RPMI8226 (cell line): Measurements from ENCODE around the gene TTBK2.
"Not testable (repeated sequence)": the region's sequence is repeated elsewhere in the genome, so short reads cannot be mapped to it uniquely, and the experiment has no call there.

Experiments used
- DNase-seq: peaks from one replicate; pipeline ENCODE4 v3.0.0-alpha.2; 2015

The TTBK2 gene

DNA sequence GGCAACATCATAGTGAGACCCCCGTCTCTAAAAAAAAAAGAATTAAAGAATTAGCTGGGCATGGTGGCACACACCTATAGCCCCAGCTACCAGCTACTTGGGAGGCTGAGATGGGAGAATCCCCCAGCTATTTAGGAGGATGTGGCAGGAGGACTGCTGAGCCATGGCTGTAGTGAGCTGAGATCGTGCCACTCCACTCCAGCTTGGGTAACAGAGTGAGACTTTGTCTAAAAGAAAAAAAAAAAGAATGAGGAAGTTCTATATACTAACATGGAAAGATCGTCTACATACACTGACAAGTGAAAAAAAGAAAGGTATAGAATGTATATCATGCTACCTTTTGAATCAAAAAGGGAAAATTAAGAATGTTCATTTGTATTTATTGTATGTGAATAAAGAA, 99.8 kb downstream of the TTBK2 start:
- DNase-seq: no peak

DNA sequence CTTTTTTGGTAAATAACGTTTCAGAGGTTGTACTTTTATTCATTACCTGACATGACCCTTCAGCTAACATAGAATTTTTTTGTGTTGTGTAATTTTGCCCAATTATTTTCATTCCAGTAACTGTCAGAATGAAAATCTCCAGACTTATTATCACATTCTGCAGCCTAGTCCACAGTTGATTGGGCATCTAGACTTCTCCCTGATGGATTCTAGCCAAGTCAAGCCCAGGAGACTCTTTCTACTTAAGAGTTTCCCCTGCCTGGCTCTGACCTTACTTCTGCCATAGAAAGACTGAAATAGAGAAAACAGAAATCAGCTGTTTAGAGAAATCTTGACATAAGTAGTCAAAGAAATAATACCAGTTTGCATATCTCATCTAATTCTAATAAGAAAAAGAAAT, 100.8 kb downstream of the TTBK2 start:
- DNase-seq: no peak

DNA sequence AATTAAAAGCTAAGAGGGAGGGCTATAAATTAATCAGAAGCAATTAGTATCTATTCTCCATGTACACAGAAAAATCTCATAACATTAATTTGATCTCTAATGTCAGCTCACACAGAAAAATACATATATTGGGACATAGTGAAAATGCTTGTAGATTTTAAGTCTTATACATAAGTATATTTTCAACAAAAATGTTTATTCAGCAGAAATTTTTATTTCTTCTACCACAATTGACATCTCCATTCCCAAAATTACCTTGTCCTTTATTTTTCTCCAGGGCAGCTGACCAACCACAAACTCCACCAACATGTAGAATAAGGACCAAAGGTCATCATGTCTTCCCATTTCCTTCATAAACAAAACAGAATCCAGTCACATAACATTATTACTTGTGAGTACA, 109.1 kb downstream of the TTBK2 start:
- no peak for DNase-seq

DNA sequence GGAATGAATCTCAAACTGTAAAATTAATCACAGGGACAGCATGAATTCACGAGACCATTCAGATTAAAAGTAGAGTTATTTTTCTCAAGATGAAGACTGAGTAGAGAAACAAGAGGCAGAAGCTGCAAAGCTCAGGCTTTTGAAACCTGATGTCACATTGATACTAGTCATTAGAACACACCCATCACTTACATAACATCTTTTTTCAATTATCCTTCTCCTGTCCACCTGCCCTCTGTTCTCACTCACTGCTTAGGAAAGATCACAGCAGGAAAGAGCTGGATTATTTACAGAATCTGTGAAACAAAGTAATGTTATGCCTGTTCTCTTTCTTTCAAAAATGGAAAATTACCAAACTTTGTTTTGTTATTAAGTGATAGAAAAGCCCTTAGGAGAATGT, 111.7 kb downstream of the TTBK2 start:
- no peak for DNase-seq

DNA sequence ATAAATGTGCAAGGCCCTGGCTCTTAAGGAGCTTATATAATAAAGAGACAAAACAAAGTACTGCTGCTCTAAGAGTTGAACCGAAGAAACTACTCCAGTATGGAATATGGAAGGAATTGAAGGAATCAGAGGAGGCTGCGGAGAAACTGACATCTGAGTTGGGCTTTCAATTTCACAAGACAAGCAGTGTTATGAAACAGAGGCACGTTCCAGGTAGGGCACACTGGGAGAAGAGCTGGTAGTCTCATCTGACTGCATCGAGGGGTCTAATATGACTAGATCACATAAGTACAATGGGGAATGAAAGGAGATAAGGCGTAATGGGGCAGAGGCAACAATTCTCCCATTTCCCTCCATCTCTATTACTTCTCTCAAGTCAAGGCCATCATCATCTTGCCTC, 115.3 kb downstream of the TTBK2 start:
- no peak for DNase-seq

DNA sequence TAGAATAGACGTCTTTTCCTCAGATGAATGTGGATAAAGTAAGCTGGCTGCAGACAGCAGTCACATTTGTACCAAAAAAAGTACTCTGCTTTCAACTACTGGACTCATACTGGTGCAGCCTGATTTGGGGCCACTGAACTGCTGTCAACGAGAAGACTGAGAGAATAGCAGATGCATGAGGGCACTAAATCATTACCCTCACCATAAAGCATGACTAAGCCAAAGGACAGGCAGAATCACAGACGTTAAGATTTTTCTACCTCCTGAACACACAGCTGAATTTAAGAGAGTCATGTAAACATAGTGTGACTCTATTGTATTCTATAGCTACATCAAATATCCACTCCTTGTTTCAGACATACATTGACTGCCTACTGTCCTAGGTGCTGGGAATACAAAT, 115.8 kb downstream of the TTBK2 start:
- no peak for DNase-seq

DNA sequence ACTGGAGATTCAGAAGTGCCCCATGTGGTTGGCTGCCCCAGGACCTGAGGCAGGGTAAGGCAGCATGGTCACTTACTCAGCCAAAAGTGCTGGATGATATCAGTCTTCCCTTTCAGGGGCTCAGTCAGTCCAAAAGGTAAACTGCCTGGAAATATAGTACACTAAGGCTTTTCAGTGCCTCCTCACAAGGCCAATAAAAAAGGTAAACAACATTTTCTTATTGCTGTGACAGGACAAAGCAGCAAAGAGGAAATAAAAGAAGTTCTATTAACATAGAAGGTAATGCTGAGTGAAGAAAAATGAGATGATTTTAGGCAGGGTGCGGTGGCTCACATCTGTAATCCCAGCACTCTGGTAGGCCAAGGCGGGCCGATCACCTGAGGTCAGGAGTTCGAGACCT, 117.1 kb downstream of the TTBK2 start:
- no peak for DNase-seq

DNA sequence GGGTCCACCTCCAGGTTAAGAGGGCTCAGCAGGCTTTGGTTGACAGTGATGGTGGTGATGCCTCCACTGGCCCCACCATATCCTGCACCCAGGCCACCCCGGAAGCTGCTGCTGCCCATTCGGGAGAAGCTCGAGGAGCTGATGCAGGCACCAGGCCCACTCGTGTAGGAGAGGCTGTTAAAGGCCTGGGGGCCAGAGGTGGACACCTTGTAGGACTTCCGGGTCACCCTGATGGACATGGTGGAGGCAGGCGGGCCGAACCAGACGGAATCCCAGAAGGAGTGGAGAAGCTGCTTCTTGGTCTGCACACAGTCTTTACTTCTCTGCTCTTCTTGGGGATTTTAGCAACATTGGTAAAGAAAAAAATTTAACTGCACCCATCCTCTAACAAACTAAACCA, 118.4 kb downstream of the TTBK2 start:
- no peak for DNase-seq

DNA sequence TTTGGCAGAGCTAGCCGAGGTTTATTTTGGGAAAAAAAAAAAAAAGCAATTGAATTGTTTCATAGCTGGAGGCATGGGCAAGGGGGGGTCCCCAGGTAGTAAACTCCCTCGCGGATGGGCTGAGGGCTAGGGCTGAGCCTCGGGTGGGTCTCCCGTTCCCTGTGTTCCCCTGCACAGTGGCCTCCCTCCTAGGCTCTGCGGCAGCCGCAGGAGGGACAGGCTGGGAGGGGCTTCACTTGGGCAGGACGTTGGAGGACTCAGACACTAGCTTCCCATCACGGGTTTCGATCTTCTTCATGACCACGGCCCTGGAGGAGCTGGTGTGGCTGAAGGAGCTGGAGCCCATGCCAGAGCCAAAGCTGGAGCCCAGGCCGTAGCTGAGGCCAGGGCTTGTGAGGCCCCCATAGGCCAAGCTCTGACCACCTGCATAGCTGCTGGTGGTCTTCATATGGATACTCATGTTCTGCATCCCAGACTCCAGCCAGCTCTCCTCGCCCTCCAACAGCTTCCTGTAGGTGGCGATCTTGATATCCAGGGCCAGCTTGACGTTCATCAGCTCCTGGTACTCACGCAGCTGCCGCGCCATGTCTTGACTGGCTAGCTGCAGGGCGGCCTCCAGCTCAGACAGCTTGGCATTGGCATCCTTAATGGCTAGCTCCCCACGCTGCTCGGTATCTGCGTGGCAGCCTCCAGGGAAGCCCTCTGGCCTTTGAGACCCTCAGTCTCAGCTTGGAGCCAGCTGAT, 119.7 kb downstream of the TTBK2 start:
- DNase-seq: no peak

DNA sequence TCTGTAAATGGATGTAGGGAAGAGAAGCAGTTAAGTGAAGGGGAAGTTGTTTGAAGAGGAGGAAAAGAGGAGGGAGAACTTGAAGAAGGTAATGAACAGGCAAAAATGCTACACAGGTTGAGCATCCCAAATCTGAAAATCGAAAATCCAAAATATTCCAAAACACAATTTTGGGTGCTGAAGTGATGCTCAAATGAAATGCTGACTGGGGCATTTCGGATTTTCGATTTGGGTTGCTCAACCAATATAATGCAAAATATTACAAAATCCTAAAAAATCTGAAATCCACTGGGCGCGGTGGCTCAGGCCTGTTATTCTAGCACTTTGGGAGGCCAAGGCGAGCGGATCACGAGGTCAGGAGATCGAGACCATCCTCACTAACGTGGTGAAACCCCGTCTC, 121.8 kb downstream of the TTBK2 start:
- DNase-seq: no peak

DNA sequence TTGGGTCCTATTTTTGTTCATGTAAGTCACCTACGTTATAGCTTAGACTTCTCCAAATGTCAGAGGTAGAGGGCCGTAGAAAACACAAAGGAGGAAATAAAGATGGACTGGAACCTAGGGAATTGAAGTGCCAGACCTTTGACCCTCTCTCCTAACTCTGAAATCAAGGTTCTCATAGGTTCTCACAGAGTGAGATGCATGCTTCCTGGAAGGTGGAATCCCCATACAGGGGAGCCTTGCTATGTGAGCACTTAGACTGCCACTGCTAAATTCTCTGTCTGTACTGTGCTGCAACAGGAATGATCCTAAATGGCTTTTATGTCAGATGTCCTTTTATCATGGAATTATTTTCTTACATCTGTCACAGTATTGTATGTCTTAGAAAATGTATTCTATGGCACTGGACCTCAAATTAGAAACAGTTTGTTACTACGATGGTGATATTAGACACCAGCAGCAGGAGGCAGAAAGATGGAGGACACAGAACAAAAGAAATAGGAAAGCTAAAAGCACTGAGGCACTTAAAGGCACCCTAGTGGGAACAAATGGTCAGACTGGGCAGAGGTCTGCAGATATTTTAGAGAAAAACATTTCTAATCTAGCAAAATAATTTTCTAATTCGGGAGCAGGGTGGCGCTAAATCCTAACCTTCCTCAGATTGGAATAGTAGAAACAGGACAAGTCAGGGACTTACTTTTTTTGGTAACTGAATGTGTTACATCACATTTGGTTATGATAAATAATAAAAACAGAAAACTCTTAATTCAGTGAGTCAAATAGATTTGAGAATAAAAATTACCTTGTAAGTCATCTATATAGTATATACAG, 123.4 kb downstream of the TTBK2 start:
- no peak for DNase-seq

DNA sequence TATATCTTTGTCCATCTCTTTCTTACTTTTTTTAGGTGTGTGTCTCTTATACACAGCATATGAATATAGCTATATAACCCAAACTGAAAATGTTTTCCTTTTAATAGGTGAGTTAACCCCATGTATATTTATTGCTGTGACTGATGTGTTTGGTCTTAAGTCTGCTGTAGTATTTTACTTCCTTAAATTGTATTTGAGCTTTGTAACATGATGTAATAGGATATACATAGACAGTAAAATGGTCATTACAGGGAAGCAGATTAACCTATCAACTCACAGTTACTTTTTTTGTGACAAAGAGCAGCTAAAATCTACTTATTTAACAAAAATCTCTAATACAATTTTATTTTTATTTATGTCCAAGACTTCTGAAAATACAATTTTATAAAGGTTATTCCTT, 131.9 kb downstream of the TTBK2 start:
- DNase-seq: no peak

DNA sequence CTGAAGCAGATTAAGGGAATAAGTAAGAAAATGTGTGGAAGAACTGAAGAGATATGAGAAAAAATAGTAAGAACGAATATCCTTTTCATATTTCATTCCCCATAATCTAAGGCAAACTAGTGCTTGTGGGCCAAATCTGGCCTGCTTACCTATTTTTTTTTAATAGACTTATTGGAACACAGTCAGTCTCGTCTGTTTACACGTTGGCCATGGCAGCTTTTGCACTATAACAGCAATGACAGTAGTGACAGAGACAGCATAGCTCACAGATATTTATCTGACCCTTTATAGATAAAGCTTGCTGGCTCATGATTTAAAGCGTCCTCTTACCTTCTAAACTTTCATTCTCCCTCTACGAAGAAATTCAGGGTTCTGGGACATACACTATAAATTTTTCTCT, 133.6 kb downstream of the TTBK2 start:
- no peak for DNase-seq

DNA sequence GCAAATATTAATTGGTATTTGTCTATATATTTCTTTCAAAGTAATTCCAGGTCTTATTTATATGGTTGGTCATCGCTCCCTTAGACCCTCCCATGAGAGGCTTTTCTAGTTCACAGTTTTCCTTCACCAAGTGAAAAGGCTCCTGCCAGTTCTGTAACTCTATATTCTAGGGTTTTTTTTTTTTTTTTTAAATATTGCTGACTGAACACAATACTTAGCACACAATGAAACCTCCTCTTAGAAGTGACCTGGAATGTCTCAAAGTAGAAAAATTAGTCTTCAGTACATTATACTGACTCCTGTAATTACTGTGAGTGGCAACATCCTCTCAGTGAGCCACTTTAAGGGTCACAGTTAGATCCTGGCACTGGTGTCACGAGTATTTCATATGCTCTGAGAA, 135.0 kb downstream of the TTBK2 start:
- DNase-seq: no peak

DNA sequence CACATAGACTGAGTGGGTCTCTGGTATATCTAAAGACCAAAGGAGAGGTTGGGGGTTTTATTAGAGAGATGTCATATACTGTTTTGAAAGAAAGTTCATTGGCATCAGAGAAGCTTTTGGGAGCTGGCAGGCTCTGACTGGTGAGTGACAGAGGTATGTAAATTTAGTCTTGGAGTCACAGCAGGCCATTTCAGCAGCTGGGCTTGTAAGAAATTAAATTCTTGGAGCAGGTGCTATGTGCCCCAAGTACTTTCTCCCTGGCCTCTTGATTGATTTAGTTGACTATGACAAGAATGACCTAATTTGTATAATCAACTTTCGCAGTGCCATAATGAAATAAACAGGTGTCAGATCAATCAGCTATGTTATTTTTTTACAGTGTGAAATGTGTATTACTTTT, 135.9 kb downstream of the TTBK2 start:
- no peak for DNase-seq

DNA sequence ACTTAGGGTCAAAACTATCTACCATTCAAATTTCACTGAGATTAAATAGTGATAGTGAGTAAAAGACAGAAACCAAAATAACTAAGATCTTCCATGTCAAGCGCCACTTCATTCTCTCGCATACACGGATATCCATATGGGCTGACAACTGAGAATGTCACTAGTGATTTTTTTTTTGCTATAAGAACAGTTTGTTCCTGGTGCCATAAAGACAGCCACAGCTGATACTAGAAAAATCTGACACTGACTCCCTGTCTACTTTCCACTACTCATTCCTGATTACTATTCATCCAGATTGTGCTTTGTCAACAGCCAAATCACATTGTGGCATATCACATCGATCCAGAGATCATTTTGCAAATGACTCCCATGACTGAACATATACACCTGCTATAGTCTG, 137.9 kb downstream of the TTBK2 start:
- no peak for DNase-seq

DNA sequence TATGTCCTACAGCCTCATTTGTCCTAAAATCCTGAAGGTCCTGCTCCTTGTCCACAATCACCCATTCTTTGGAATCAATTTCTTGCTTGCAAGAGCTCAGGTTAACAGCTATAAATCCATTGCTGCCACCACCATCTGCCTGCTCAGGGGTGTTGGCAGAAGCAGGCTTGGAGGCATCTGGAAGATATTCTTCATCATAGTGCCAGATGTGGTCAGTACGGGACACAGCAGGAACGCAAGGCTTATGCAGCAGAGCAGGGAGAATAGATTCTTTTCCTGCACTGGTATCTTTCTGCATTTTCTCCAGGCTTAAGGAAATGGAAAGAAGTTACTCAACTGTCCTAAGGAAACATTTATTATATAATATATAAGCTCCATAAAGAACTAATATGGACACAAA, 145.2 kb downstream of the TTBK2 start:
- no peak for DNase-seq

DNA sequence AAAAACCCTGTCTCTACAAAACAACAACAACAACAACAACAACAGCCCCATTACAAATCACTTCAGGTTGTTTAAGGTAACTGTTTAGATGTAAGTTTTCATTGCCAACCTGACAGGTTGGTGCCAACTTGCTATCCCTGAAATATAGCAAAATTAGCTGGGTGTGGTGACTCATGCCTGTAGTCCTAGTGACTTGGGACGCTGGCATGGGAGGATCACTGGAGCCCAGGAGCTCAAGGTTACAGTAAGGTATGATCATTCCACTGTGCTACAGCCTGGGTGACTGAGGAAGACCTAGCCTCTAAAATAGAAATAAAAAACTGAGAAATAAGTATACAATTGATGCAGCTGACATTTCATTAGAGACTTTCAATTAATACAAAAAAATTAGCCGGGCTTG, 147.7 kb downstream of the TTBK2 start:
- DNase-seq: no peak

DNA sequence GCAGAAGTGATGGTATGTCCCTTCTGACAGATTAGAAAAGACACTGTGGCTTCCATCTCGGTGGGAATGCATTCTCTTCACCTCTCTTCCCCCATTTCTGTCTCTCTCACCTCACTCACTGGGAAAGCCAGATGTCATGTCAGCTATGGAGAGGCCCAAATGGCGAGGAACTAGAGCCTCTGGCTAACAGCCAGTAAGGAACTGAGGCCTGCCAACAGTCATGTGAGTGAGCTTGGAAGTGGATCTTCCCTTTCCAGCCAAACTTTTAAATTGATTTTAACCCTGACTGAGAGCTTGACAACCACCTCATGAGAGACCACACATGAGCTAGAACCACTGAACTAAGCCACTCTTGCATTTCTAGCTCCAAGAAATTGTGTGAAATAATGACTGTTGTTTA, 148.4 kb downstream of the TTBK2 start:
- DNase-seq: no peak

DNA sequence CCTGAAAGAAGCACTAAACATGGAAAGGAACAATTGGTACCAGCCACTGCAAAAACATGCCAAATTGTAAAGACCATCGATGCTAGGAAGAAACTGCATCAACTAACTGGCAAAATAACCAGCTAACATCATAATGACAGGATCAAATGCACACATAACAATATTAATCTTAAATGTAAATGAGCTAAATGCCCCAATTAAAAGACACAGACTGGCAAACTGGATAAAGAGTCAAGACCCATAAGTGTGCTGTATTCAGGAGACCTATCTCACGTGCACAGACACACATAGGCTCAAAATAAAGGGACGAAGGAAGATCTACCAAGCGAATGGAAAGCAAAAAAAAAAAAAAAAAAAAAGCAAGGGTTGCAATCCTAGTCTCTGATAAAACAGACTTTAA, 154.5 kb downstream of the TTBK2 start:
- not testable (repeated sequence) for DNase-seq

DNA sequence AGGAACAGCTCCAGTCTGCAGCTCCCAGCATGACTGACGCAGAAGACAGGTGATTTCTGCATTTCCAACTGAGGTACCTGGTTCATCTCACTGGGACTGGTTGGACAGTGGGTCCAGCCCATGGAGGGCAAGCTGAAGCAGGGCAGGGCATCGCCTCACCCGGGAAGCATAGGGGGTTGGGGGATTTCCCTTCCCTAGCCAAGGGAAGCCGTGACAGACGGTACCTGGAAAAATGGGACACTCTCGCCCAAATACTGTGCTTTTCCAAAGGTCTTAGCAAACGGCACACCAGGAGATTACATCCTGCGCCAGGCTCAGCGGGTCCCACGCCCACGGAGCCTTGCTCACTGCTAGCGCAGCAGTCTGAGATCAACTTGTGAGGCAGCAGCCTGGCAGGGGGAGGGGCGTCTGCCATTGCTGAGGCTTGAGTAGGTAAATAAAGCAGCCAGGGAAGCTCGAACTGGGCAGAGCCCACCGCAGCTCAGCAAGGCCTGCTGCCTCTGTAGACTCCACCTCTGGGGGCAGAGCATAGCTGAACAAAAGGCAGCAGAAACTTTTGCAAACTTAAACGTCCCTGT, 156.3 kb downstream of the TTBK2 start:
- not testable (repeated sequence) for DNase-seq

DNA sequence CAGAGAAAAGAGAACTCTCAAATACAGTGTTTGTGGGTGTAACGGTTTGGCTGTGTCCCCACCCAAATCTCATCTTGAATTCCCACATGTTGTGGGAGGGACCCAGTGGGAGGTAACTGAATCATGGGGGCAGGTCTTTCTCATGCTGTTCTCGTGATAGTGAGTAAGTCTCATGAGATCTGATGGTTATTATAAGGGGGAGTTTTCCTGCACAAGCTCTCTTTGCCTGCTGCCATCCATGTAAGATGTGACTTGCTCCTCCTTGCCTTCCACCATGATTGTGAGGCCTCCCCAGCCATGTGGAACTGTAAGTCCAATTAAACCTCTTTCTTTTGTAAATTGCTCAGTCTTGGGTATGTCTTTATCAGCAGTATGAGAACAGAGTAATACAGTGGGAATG, 158.8 kb downstream of the TTBK2 start:
- DNase-seq: not testable (repeated sequence)

DNA sequence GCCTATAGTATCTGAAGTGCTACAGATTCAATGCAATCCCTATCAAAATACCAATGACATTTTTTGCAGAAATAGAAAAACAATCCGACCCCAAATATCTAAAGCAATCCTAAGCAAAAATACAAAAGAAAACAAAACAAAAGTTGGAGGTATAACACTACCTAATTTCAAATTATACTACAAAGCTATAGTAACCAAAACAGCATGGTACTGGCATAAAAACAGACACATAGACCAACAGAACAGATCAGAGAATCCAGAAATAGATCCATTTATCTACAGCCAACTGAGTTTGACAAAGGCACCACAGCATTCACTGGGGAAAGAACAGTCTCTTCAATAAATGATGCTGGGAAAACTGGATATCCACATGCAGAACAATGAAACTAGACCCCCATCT, 159.8 kb downstream of the TTBK2 start:
- DNase-seq: no peak

DNA sequence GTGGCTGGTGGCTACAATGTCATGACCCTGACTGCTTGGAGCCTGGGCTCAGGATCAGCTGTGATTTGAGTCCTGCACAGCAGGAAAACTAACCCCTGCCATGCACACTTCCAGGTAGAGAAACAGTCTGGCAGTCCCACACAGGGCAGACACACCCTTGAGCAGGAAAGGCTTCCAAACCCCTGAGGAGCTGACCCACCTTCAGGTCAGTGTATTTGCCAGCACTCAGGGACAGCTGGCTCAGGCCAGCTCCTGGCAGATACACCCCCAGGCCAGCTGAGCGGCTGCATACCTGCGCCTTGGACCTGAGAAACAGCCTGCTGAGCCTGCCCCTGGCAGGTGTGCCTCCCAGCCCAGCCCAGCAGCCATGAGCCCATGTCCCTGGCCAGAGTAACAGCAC, 161.5 kb downstream of the TTBK2 start:
- no peak for DNase-seq
